Gastrocnemius medialis (tissue), 4 donors: ENCODE results near the gene BCAT1.

Experiments used
- CTCF ChIP-seq, 5 experiments: fragments of 450-650 bp in 3 of 5; fragments of 200-600 bp in 2 of 5; sonication (generic) in 2 of 5; IDR thresholded peaks in 4 of 5; conservative IDR thresholded peaks in 1 of 5; 1 replicate in 4 of 5; 2 replicates in 1 of 5; pipeline ENCODE4 v1.5.1; 2016 to 2019; ENCODE audit warnings: antibody characterized with exemption in 5 of 5, mild to moderate bottlenecking in 3 of 5, moderate library complexity in 3 of 5
- POLR2A ChIP-seq, 2 donors: fragments of 450-650 bp; IDR thresholded peaks; one replicate each; pipeline ENCODE4 v1.6.1; 2017; ENCODE audit warnings: antibody characterized with exemption in 2 of 2, mild to moderate bottlenecking in 2 of 2, moderate library complexity in 2 of 2

GRCh38 chr12:24966951-24967564, 18.2 kb upstream of the BCAT1 start:
- TF ChIP-seq CTCF (IDR thresholded peaks at IDR 0.05 in 4 of 5, conservative IDR thresholded peaks at IDR 0.05 in 1 of 5), result no peak
- no peak for TF ChIP-seq POLR2A (IDR thresholded peaks at IDR 0.05)
